ENCODE data around the gene PRKG1.

Gene PRKG1

DNA sequence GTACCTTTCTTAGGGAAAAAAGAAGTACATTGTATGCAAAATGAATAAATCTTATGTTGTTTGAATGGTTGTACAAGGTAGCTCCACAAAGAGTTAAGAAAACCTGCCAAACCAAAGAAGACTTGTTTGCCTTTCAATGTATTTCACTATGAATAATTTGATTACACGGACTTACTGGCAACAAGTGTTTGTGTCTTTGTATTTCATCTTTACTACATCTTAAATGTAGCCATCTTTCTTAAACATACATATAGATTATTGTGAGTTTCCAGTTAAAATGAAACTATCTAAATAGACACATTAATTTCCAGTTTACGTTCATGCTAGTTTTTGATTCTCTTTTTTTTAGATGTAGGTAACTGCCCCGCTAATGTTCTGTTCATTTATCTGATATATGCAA, 2.8 kb downstream of the PRKG1 start:
- DNase-seq, result no peak

DNA sequence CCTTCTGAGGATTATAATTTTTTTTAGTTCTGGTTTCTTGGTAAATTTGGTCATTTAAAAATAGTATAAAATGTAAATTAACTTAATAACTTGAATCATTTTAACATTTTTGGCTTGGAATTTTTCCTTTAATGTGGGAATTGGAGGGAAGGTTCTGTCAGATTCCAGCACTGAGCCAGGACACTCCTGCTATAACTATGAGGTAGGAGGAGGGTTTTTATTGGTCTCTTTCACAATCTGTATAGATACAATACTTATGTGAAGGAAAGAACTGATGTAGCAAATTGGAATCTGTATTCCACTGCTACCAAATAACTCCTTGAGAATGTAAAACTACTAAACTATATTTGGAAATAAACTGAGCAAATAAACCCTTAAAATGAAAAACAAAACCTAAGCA, 3.2 kb downstream of the PRKG1 start:
- DNase-seq, result no peak

DNA sequence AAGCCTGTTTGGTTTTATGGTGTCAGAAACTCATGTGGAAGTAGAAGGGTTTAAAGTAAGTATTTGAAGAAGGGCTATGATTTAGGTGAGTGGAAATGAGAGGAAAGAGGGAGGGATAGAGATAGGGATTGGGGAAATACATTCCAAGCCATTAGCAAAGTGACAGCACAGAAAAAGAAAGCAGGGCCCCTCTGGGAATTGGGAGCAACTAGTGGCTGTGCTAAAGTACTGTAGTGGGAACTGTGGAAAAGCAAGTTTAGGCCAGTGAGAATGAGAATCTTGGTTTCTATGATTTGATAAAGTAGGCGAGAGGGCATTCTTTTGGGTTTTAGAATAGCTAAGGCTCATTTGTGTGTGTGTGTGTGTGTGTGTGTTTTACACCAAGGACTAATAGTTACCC, 5.0 kb downstream of the PRKG1 start:
- DNase-seq, result no peak

DNA sequence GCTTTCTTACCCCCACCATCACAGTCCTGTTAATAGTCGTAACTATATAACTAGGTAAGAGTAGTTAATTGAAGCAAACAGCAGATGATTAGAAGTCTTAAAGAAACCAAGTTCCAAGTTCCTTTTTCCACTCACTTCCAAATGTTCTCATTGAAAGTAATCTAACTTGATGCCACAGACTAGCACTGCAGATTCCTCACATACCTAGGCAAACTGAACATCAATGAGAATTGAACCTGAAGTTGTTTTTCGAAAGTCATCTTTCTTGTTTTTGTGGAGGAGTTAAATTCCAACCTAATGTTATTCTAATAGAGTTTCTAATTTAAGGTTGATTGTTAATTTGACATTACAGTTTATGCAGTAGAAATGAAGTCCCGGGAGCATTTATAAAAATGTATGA, 5.5 kb downstream of the PRKG1 start:
- DNase-seq, result no peak

DNA sequence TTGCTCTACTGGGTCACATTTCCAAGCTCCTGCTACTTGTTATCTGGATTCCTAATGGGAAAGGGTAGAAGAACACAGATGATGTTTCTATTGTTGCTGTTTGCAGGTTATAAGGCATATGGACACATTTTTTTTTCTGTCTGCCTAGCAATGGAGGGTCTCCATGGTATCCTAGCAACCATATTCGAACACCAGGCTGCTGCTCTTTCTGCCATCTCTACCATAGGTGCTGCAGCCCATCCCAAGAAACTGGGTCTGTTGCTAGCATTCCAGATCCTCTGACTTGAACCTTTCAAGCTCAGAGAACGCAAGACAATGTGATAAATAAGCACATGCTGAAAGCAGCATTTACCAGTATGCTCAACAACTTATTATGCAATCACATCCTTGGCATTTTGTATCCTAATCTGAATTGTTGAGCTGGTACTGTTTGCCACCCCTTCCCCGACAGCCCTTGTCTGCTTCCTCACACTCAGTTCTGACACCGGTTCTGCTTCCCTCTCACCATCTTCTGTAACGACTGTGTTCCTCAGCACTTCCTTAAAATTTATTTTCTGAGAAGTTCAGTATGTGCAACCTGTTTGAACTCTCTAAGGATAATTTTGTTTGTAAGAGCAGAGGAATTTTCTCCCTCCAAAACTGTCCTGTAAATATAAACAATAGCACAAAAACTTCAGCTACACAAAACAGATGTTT, 6.2 kb downstream of the PRKG1 start:
- DNase-seq, result no peak

DNA sequence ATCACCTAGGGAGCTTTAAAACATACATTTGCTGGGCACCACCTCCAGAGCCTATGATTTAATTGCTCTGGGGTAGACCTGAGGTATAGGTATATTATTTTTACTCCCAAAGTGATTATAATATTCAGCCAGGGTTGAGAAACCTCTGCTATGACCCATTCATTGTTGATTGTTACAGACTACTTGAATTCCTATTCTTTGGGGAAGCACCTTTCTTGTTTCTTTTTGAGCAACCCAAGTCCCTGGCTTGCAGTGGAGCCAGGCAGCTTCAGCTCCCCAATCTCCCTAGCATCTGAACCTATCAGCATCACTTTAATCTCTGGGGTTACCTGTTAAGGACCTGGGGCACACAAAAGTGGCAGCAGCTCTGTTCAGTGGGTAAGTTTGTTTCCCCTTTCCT, 8.6 kb downstream of the PRKG1 start:
- no peak for DNase-seq

DNA sequence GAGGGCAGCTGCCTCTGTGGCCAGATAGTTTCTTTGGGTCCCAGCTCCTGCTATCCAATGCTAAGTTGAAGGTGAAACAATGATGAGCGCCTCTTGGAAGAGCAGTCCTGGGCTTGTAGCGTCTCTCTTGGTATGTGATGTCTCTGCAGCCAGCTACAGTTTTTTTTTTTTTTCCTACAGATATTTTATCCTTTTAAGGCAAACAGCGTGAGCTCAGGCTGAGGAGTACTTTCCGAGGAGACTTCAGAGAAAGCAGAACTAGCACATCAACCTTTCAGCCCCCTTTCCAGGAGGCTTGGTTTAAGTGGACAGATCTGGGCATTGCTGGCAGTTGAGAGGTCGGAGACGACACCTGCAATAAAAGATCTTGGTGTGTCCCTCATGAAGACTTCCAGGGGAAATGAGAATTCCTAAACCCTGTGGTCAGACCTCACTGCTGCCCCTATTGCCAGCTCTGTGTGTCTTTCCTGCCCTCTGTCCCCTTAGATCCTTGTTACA, 9.1 kb downstream of the PRKG1 start:
- no peak for DNase-seq

DNA sequence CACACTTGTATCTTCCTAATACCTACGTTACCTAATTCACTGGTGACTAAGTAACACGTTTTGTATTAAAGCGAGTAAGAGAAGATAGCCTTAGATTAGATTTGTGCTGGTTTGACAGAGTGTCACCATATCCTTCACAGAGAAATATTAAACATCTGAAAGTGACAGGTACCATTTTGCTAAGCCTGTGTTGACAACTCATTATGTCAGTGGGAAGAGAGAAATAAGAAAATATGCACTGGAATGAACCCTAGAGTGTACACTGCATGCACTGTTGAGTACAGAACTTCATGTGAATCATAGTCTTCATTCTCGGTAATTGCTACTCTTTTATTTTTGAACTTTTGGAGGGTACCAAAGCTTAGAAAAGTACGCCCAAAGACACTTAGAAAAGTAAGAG, 10.9 kb downstream of the PRKG1 start:
- DNase-seq, result no peak

DNA sequence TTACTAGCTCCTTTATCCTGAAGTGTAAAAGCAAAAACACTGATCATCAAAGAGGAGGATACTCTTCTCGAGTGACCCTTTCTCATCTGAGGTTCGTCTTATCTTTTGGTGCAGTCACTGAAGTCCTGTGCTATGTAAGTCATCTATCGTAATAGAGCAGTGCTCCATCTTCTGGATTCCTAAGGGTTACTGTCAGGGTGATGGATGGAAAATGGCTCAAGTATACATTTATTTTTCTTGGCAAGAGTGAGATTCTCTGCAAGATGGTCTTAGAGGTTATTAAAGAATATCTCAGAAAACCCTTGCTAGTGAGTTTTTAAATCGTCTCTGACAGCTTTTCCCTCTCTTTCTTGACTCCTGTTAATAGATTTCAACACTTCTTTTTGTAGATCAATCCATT, 12.4 kb downstream of the PRKG1 start:
- no peak for DNase-seq

DNA sequence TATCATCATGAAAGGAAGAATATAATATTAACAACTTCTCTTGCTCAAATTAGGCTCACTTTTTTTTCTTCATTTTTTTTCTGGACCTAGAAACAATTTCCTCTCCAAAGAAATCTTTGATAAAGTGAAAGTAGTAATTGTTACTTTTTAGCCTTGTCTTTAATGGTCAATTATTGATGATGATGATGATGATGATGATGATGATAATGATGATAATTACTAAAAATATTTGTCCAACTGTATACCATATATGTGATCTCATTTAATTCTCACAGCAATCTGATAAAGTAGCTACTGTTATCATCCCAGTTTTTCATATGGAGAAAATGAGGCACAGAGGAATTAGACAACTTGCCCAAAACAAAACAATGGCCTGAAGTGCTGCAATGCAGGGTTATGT, 12.8 kb downstream of the PRKG1 start:
- DNase-seq, result no peak

DNA sequence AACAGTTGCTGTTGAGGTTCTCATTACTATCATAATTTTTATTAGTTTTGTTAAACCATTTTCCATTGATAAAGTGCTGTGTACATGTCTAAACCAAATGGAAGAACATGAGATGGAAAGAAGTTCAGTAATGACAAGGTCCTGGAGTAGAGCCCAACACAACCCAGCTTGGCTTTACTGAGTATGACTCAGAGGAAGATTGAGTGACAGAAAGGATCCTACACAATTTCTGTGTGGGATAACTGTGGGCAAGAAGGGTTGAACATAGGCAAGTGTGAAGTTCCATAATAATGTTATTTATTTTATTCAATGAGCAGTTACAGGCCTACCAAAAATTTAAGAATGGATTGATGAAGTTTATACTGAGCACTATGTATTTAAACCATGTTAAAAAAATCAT, 15.9 kb downstream of the PRKG1 start:
- DNase-seq, result no peak

DNA sequence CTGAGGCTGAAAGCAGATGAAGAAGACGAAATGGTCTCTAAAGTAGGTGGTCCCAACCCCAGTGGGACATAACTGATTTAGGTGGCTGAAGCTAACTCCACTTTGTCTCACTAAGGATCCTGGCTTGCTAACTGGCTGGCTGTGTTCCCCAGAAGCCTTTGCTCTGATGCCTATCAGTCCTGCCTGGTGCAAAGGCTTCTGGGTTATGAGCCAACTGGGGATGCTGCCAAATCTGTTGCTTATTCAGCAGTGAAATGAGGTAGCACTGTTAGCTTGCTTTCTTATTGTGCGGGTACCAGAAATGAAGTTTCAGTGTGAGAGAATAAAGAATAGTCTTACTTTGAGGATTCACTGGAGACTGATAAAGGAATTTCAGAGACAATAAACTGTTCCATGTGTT, 18.1 kb downstream of the PRKG1 start:
- no peak for DNase-seq

DNA sequence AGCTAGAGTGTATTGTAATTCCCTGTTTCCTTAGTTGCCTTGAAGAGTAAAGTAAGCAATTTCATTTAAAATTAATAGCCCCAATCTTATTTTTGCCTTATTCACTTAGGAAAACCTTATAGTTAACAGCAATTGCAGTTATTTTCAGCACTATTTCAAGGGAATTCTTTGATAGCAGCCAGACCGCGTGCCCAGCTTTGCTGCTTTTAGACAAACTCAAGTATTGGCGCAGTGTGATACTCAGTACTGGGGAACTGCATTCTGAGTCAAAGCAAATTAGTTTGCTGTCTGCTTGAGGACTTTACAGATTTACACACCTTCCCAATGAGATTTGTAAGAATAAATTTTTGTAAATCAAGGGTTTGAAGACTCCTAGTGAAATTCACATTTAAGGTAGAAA, 21.2 kb downstream of the PRKG1 start:
- DNase-seq, result no peak

DNA sequence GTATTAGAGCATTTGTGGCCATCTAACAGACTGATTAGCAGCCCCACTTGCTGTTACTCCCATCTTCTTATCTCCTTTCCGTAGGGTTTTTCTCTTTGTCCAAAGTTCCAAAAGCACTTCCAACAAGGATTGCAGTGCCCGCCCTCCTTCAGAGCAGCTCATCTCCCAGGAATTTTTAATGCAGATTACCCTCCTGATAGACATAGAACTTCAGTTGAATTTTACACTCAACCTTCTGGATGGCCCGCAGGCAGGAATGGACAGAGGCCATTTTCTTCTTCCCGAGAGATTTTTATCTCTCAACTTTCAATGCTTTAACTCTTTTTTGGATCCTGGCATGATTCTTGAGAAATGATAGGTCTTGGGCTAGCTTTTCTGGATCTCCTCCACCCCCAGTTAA, 23.3 kb downstream of the PRKG1 start:
- DNase-seq, result no peak

DNA sequence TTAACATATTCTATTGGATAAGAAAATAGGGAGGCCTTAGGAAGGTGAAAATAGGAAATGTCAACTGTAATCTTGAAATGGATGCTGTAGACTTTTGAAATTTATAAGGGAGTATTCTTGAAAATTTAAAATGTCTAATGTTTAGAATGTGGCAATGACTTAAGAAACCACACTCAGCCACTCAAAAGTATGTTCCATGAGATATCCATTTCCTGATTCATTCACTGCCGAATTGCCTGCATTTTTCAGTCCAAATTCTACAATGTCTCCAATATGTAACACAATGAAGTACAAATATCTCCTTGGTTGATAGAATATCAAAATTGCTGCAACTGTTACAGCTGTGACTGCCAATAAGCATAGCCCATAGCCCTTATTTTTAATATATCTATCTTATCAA, 25.9 kb downstream of the PRKG1 start:
- no peak for DNase-seq

DNA sequence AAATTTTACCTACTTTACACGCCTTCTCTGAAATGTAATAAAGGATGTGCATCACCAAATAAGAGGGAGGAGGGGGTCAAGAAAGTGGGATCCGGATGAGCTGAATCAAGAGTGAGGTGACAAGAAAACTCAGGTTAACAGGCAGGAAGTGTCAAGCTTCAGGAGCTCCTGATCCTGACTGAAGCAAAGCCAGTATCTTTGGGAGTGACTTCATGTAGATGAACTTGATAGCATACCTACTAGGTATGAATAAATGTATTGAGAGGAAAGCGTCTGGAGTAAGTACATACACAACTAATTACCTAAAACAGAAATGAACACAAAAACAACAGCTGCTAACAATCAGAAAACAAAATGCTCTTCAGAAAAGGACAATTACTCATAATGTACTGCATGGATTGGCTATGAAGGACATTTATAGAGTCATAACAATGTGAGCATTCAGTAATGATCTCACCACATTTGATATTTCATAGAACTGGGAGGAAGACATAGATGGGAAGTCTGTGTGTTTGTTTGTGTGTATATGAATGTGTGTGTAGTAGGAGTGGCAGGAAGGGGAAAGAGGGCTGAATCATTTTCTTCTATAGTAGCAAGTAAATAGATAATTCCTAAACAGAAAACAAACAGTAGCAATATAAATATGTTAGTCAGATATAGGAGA, 29.4 kb downstream of the PRKG1 start:
- no peak for DNase-seq

DNA sequence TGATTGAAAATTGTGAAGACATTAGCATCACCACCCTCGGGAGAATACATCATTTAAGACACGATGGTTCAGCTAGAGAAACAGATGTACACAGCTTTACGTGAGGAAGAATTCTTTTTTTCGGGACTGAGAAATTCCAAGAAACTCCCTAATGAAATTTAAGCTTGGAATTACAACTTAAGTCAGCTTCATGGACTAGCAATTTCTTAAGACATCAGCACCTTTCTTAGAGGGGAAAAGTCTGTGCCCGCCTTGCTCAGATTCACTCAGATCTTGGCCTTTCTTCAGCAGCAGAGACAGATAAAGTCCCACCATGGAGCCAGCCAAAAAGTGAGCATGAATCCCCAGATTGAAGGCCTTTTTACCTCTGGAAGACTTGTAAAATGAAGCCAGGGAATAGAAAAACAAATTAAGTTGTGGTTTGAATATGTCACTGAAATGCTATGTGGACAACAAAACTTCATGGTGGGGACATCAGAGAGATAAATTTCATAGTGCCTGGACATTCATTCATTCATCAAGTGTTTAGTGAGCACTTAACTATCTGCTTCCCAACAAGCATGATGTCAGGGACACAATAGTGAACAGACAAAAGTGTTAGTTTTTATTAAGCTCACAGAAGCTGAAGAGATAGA, 32.1 kb downstream of the PRKG1 start:
- no peak for DNase-seq

DNA sequence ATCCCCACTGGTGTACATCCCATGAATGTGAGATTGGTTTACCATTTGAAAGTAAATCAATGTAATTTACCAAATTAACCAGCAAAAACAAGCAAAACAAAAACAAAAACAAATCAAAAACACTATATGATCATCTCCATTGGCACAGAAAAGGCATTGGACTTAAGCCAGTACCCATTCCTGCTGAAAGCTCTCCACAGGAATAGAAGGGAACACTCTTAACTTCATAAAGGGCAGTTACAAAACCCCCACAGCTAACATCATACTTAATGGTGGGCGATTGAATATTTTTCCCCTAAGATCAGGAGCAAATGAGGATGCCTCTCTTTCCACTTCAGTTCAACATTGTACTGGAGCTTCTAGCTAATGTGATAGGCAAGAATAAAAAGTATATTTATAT, 34.1 kb downstream of the PRKG1 start:
- no peak for DNase-seq

DNA sequence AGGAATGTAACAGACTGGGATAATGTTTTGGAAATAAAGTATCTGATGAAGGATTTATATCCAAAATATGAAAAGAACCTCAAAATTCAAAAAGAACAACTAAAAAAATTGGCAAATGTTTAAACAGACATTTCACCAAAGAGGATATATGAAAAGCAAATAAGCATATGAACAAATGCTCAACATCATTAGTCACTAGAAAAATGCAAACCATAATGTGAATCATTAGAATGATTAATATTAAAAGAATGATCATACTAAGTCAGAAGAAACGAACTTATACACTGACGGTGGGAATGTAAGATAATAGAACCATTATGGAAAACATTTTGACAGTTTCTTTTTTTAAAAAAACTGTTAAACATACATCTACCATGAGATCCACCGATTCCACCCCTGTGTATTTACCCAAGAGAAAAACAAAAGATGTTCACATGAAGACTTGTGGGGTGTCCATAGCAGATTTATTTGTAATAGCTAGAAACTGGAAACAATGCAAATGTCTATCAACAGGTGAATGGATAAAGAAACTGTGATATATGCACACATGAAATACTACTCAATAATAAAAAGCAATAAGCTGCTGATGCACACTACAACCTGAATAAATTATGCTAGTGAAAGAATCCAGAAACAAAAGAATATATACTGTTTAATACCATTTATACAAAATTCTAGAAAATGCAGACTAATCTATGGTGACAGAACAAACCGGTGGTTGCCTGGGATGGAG, 35.7 kb downstream of the PRKG1 start:
- no peak for DNase-seq

DNA sequence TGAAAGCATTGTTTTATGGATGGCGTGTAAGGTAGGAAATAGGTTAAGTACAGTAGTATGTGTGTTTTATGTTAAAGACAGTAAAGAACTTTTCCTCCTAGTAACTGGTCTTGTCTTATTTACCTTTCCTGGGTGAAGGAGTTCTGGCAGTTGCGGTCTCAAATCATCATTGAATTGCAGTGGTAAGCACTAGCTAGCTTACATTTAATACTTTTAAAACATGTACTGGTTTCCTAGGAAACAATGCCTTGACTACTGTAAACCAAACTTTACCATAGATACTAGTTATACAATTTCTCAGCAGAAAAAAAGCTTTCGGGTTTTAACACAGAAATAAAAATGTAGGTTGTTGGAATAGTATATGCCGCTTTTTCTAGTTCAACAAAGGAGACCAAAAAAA, 37.7 kb downstream of the PRKG1 start:
- no peak for DNase-seq

DNA sequence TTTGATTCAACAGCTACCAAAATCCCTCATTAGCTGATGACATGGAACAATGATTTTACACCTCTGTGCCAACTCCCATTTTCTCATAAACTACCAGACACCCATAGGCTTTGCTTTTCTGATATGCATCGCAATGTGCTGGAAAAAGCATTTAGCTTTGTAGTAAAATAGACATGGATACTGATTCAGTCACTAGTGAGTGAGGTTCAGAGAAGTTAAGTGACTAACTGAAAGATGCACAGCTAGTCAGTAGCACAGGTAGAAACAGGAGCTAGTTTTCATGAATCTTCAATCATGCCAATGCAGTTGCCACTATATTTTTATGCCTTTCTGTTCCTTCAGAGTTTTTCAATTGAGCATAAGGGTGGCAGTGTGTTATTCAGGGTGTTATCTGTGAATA, 38.7 kb downstream of the PRKG1 start:
- no peak for DNase-seq

DNA sequence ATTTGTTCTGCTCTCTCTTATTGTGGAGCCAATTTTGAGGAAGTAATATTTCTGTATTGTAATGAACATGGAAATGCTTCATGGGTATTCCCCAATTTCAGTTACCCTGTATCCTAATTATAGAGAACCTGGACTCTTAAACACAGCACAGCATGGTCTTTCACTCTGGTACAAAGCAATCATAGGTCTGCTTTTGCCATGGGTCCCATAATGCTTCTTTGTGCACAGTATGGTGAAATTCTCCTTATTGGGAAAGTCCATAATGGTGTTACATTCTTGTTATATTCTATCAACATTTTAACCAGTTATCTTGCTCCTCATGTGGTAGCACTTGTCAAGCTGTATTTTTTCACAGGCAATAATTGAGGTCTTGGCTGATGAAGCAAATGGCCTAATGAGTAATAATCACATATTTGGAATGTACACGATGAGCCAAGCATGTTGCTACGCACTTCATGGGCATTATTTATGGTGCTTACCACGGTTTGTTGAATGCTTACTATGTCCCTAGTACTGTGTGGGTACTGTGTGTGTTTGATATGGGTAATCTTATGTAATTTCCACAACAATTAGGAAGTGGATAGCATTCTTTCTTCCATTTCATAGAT, 42.9 kb downstream of the PRKG1 start:
- no peak for DNase-seq

DNA sequence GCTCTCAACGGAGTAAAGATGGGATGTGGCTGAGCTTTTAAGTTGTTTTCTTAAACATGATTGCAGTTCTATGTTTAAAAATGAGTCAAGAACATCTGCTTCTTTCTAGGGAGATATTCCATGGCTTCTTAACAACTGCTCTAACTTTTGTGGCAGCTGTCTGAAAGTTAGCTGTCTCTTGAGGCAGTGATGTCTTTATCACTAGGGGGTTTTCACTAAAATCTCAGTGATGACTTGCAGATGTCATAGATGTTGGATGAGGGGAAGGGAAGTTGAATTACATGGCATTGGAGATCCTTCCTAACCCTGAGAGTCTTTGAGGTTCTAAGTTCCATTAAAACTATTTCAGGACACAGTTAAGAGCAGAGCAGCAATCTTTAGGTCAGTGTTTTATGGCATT, 43.5 kb downstream of the PRKG1 start:
- DNase-seq, result no peak

All from CD4-positive, alpha-beta T cell treated with Interleukin-1 beta for 1 hour (primary cell).